Ovary (tissue), 9 donors: ENCODE data around the gene PCSK9. TPM values are rescaled to one million over a fixed set of nuclear protein-coding genes. Genes with fewer than 3 reads are reported as not detected.

Source experiments
- DNase-seq, 5 donors: peaks; one replicate each; pipeline ENCODE4 v3.0.0-alpha.2; 2019 to 2020
- H3K27ac ChIP-seq, 2 donors: fragments of 200-600 bp; one replicate each; pipeline versions ENCODE4 v1.5.1 to v1.8.0; 2019 to 2022
- H3K27me3 ChIP-seq: fragments of 200-600 bp; one replicate; pipeline ENCODE4 v1.8.0; 2022
- H3K36me3 ChIP-seq: fragments of 200-600 bp; sonication (generic); one replicate; pipeline ENCODE4 v1.5.1; 2019
- H3K4me1 ChIP-seq: one replicate; pipeline ENCODE4 v1.8.1; 2013; ENCODE audit warnings: mild to moderate bottlenecking, moderate library complexity; ENCODE audit not compliant: insufficient read depth
- H3K4me3 ChIP-seq: fragments of 200-600 bp; sonication (generic); one replicate; pipeline ENCODE4 v1.5.1; 2017
- H3K9me3 ChIP-seq, 2 donors: fragments of 200-600 bp in 1 of 2; sonication (generic) in 1 of 2; one replicate each; pipeline versions ENCODE4 v1.5.1 to v1.8.1; 2013 to 2019; ENCODE audit warnings: mild to moderate bottlenecking in 1 of 2, moderate library complexity in 1 of 2
- EP300 ChIP-seq: sonication (generic); formaldehyde crosslinking; IDR thresholded peaks from one replicate; pipeline ENCODE4 v1.6.1; 2017; ENCODE audit warnings: antibody characterized with exemption
- POLR2A ChIP-seq: fragments of 450-650 bp; IDR thresholded peaks from one replicate; pipeline ENCODE4 v1.6.1; 2017; ENCODE audit warnings: antibody characterized with exemption, mild to moderate bottlenecking, moderate library complexity
- WGBS, 3 donors: extraction: QIAGEN DNeasy Blood & Tissue Kit in 1 of 3; methylation state at CpG; one replicate each; pipeline versions ENCODE4 v1.1.5 to v1.1.7; 2013 to 2017; 5-methylcytosine and 5-hydroxymethylcytosine counted together
- intact Hi-C, 4 donors: fragments of 100-400 bp; cut with DNase I; formaldehyde crosslinking; loops; one replicate each; pipeline versions ENCODE4 v1.11.0 to v1.15.1; 2022 to 2023
- polyA plus RNA-seq, 2 donors: library from polyadenylated mRNA; stranded (reverse); fragments of 200-250 nt in 1 of 2; fragments of 350-450 nt in 1 of 2; fragmentation: Illumina TruSeq in 1 of 2; extraction: RNeasy Lipid Tissue Mini Kit (QIAGEN cat#74804) in 1 of 2; gene quantifications; one replicate each; pipeline ENCODE4 v1.2.3, GENCODE V29; 2013 to 2014
- total RNA-seq, 7 donors: library from RNA; depleted of rRNA in 2 of 7; stranded (reverse); fragments of >200 nt in 2 of 7; fragmentation: NEBNext Ultra II Directional in 3 of 7; extraction: Animal tissue kit (Norgen Biotek cat#: 25700) in 3 of 7; gene quantifications; one replicate each; pipeline versions ENCODE4 v1.1.0 to v1.2.4, GENCODE V29; 2016 to 2023
- TF ChIP-seq, protein P1 (sequence below), 3 donors: fragments of 450-650 bp in 2 of 3; fragments of 200-600 bp in 1 of 3; IDR thresholded peaks; one replicate each; pipeline versions ENCODE4 v1.5.1 to v1.8.0; 2016 to 2022; ENCODE audit warnings: antibody characterized with exemption in 3 of 3, mild to moderate bottlenecking in 1 of 3
- donor health status: DM: no; HTN: no; CAD: no; lungs with moderate emphysema.
- donor health status: DM: no; HTN: no; CAD: no.
- donor health status: Bipolar disorder and iron deficiency.
- donor health status: DM: yes; HTN: yes; CAD: no.
- donor health status: DM: no; HTN: no; CAD: no.
- donor health status: DM: yes; HTN: yes; CAD: no.

PCSK9 gene
- total and polyA plus RNA-seq, 9 donors: 0.01 to 0.52 (median 0.30) TPM; not detected in 5

DNA sequence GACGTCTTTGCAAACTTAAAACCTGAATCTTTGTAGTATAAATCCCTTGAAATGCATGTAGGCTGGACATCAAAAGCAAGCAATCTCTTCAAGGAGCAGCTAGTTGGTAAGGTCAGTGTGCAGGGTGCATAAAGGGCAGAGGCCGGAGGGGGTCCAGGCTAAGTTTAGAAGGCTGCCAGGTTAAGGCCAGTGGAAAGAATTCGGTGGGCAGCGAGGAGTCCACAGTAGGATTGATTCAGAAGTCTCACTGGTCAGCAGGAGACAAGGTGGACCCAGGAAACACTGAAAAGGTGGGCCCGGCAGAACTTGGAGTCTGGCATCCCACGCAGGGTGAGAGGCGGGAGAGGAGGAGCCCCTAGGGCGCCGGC, 390 bp upstream of the PCSK9 start:
- no peaks in the 10 kb centered on the region for H3K4me1 ChIP-seq
- no peaks in the 10 kb centered on the region for H3K9me3 ChIP-seq
- intact Hi-C loops: no loop called here
- H3K27me3 ChIP-seq: no peaks in the 10 kb centered on the region
- TF ChIP-seq, protein P1, sequence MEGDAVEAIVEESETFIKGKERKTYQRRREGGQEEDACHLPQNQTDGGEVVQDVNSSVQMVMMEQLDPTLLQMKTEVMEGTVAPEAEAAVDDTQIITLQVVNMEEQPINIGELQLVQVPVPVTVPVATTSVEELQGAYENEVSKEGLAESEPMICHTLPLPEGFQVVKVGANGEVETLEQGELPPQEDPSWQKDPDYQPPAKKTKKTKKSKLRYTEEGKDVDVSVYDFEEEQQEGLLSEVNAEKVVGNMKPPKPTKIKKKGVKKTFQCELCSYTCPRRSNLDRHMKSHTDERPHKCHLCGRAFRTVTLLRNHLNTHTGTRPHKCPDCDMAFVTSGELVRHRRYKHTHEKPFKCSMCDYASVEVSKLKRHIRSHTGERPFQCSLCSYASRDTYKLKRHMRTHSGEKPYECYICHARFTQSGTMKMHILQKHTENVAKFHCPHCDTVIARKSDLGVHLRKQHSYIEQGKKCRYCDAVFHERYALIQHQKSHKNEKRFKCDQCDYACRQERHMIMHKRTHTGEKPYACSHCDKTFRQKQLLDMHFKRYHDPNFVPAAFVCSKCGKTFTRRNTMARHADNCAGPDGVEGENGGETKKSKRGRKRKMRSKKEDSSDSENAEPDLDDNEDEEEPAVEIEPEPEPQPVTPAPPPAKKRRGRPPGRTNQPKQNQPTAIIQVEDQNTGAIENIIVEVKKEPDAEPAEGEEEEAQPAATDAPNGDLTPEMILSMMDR (IDR thresholded peaks at IDR 0.05): no peak
- TF ChIP-seq EP300 (no peak), POLR2A (no peak)
- 20 to 25% (median 24%) methylated on average over 9 of the region's 9 CpGs for WGBS, 3 donors
- no peak overlapping the region for H3K4me3 ChIP-seq
- no peak overlapping the region for H3K27ac ChIP-seq
- no peak for DNase-seq
- H3K36me3 ChIP-seq: no peaks in the 10 kb centered on the region

DNA sequence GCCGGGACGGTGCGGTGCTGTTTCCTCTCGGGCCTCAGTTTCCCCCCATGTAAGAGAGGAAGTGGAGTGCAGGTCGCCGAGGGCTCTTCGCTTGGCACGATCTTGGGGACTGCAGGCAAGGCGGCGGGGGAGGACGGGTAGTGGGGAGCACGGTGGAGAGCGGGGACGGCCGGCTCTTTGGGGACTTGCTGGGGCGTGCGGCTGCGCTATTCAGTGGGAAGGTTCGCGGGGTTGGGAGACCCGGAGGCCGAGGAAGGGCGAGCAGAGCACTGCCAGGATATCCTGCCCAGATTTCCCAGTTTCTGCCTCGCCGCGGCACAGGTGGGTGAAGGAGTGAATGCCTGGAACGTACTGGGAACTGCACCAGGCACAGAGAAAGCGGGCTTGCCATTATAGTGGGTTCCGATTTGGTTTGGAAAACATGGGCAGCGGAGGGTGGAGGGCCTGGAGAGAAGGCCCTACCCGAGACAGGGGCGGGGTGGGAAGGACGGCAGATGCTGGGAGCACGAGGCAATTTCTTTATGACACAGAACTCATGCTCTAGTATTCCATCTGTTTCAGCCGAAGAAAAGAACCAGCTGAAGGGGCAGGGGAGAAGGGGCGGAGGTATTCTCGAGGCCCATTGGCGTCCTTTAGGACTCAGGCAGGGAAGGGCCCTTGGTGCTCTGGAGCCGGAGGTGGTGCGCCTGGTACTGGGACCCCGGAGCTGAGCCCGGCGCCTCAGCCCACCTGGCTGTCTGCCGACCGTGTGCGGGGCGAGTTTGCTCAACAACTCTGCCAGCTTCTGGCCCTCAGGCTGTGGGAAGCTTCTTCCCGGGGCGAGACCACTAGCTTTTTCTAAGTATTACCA, 960 bp downstream of the PCSK9 start:
- H3K27me3 ChIP-seq: no peaks in the 10 kb centered on the region
- DNase-seq: no peak
- intact Hi-C loops: no loop called here
- H3K27ac ChIP-seq: no peak overlapping the region
- no peaks in the 10 kb centered on the region for H3K4me1 ChIP-seq
- H3K9me3 ChIP-seq: no peaks in the 10 kb centered on the region
- no peak overlapping the region for H3K4me3 ChIP-seq
- 12 to 14% (median 13%) methylated on average over 45 to 49 of the region's 49 CpGs for WGBS, 3 donors
- H3K36me3 ChIP-seq: no peaks in the 10 kb centered on the region
- TF ChIP-seq, protein P1 (IDR thresholded peaks at IDR 0.05): no peak
- no peak for TF ChIP-seq POLR2A
- no peak for TF ChIP-seq EP300

DNA sequence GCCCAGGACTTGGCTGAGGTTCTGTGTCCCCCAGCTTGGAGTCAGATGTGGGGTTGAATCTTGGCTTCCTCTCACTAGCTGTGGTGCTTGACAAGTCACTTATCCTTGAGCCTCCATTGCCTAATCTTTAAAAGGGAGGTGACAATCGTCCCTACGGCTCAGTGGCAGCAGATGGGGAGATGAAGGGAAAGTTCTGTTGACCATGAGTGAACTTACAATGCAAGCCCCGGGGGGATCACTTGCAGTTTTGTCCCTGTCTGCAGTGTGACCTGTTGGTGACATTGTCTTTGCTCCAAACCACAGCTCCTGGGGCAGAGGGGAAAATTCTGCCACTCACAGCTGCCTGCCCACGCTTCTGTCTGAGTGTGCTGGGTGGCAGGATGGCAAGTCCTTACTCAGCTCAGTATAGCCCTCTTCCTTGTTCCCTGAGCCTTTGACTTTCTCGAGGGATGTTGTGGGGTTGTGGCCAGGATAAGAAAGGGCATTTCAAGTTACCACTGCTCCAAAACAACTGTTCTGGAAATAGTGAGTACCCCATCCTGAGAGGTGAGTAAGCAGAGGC, 1.7 kb downstream of the PCSK9 start:
- DNase-seq: no peak
- H3K27me3 ChIP-seq: no peaks in the 10 kb centered on the region

DNA sequence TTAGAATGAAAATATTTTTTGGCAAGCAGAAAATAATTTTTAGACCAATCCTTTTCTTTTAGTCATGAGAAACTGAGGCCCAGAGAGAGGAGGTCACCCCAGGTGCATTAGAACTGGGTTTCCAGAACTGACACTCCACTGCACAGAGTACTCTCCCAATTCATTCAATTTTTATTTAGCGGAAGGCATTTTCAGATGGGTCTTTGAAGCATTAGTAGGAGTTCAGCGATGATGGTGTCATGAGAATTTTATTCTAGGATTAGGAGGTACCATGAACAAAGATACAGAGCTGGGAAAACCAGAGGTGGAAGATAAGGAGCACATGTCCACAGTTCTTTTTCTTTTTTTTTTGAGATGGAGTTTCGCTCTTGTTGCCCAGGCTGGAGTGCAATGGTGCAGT, 2.3 kb downstream of the PCSK9 start:
- H3K4me3 ChIP-seq: no peak overlapping the region
- 64 to 85% (median 78%) methylated on average over 3 of the region's 3 CpGs for WGBS, 3 donors
- no peaks in the 10 kb centered on the region for H3K36me3 ChIP-seq
- H3K4me1 ChIP-seq: no peaks in the 10 kb centered on the region
- H3K9me3 ChIP-seq: no peaks in the 10 kb centered on the region
- no peak for DNase-seq
- intact Hi-C loops: no loop called here
- no peak overlapping the region for H3K27ac ChIP-seq
- TF ChIP-seq POLR2A (no peak), EP300 (no peak)
- TF ChIP-seq, protein P1 (IDR thresholded peaks at IDR 0.05): no peak
- H3K27me3 ChIP-seq: no peaks in the 10 kb centered on the region

More for the DNA sequence above, 1.7 kb downstream of the PCSK9 start:
- intact Hi-C loops: no loop called here
- H3K27ac ChIP-seq: no peak overlapping the region
- no peaks in the 10 kb centered on the region for H3K4me1 ChIP-seq
- 61 to 67% (median 66%) methylated on average over 5 of the region's 5 CpGs for WGBS, 3 donors
- H3K4me3 ChIP-seq: no peak overlapping the region
- H3K36me3 ChIP-seq: no peaks in the 10 kb centered on the region
- H3K9me3 ChIP-seq: no peaks in the 10 kb centered on the region
- TF ChIP-seq POLR2A: no peak
- no peak for TF ChIP-seq EP300

DNA sequence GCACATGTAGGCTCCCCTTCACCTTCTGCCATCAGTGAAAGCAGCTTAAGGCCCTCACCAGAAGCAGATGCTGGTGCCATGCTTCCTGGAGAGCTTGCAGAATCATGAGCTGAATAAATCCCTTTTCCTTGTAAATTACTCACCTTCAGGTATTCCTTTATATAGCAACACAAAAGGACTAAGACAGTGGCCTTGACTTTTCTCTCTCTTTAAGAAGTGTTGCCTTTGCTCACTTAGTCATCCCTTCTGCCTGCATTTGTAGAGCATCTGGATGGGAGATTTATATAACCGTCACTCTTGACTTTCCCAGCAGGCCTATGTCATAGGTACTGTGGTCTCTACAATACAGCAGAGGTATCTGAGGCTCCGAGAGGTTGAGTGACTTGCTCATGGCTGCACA, 3.7 kb downstream of the PCSK9 start:
- Histone ChIP-seq H3K4me1 (no peaks in the 10 kb centered on the region), H3K27me3 (no peaks in the 10 kb centered on the region), H3K27ac (no peak overlapping the region), H3K9me3 (no peaks in the 10 kb centered on the region), H3K4me3 (no peak overlapping the region), H3K36me3 (no peaks in the 10 kb centered on the region)
- TF ChIP-seq EP300 (no peak), POLR2A (no peak)
- TF ChIP-seq, protein P1 (IDR thresholded peaks at IDR 0.05): no peak
- intact Hi-C loops: no loop called here
- no peak for DNase-seq
- 84 to 92% (median 89%) methylated on average over 2 of the region's 2 CpGs for WGBS, 3 donors
